Activated CD4-positive, alpha-beta T cell treated with anti-CD3 and anti-CD28 coated beads, Interleukin-2, amount 50 U/mL, for 48 hours (primary cell): Measurements from ENCODE around the gene CCDC188.

Source experiments
- DNase-seq, 2 experiments: peaks; one replicate each; pipeline ENCODE4 v3.0.0-alpha.2; 2020

The CCDC188 gene

DNA sequence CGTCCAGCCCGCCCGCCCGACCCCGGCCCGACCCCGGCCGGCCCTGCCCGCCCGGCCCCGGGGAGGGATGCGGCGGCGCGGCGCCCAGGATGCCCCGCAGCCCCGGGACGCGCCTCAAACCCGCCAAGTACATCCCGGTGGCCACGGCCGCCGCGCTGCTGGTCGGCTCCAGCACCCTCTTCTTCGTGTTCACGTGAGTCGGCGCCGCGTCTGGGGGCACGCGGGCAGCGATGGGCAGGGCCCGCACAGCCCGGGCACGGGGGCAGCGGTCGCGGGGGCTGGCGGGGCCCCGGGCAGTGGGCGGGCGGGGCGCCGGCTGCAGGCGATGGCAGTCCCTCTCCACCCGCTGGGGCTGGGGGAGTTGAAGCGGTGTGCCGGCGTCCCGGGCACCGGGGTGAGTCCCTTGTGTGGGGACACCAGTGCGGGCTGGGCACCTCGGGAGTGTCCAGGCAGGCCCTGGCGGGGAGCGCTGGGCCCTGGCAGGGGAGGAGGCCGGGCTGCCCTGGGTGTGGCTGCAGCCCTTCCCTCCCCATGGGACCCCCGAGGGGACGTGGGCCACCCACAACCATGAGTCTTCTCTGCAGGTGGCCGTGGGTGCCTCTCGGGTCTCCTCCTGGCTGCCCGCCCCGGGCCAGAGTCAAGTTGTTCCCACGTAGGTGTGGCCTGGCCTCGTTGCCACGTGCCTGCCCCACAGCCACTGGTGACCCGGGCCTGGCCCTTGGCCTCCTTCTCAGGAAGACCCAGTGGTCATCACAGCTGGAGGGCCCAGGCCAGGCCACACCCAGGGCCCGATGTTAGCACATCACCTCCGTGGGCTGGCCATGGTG is 18.8 kb downstream of the CCDC188 start:
- no peak for DNase-seq

DNA sequence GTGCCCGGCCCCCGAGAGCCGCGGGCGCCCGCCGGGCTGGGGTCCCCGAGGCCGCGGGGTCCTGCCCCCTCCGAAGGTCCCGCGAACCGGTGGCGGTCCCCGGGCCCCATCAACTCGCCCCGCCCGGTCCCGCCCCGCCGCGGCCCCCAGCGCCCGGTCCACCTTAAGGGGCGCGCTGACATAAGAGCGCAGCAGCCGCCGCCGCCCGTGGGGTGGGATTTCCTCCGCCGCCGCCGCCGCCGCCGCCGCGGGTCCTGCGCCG is 19.3 kb downstream of the CCDC188 start, which contains the start of gene ZDHHC8:
TSS of gene ZDHHC8 (plus strand) at position 208 of the 262 bp plus-strand sequence. CDS start 144 bp downstream, outside the sequence.
- DNase-seq: peak; percentile 46

DNA sequence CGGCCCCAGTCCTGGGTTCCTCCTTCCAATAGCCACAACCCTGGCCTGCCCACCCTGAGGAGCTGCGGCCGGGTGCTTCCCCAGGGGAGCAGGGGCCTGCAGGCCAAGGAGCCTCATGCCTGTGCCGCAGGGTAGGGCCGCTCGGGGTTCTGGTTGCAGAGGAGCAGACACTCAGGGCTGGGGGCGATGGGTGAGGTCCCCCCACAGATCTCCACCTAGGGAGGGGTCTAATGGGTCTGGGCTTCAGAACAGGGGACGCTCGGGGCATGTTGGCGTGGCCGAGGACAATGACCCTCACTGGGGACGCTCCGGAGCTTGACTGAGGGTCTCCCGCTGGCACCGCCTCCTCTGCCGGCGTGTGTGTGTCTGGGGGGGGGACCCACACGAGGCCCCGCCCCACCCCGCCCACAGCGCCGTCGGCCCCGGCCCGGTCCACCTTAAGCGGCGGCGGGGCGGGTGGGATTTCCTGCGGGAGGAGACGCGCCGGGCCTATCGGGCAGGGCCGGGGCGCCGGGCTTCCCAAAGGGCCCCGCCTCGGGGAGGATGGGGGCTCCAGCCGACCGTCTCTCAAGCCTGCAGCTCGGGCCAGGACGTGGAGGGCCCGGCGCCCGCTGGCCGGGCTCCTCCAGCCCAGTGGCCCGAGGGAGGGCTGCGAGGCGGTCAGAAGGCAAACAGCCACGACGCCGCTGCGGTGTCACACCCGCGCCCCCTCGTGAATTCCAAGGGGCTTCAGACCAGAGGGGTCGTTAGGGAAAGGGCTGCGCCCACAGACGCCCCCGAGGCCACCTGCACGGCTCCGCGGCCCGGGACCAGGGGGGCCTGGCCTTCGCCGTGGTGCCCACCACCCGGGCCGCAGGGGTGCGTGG is 19.9 kb downstream of the CCDC188 start:
- peak; percentile 80 to 81 for DNase-seq

DNA sequence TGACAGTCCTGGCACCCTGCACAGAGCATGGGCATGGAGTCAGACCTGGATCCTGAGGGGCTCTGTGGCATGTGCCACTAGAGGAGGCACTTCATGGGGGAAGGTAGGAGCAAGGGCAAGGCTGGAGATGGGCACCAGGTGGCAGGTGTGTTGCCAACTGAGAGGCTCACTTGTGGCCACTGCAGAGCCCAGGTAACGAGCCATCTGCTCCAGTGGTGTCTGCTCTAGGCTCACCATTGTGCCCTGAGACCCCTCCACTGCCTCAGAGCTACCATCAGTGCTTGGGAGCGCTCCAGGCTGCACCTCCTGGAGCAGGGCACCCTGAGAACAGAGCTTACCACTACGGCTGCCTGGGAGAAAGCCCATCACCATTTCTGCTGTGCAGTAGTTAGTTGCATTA is 20.5 kb downstream of the CCDC188 start:
- DNase-seq: no peak

DNA sequence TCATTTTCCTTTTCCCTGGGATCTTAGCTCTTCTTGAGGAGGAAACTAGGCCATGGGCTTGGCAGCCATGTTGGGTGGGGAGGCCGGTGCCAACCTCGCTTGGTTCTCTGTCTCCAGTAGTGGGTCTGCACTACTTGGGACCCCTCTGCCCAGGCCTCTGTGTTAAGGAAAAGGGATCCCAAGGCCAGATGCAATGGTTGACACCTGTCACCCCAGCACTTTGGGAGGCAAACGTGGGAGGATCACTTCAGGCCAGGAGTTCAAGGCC is 21.2 kb downstream of the CCDC188 start:
- no peak for DNase-seq

DNA sequence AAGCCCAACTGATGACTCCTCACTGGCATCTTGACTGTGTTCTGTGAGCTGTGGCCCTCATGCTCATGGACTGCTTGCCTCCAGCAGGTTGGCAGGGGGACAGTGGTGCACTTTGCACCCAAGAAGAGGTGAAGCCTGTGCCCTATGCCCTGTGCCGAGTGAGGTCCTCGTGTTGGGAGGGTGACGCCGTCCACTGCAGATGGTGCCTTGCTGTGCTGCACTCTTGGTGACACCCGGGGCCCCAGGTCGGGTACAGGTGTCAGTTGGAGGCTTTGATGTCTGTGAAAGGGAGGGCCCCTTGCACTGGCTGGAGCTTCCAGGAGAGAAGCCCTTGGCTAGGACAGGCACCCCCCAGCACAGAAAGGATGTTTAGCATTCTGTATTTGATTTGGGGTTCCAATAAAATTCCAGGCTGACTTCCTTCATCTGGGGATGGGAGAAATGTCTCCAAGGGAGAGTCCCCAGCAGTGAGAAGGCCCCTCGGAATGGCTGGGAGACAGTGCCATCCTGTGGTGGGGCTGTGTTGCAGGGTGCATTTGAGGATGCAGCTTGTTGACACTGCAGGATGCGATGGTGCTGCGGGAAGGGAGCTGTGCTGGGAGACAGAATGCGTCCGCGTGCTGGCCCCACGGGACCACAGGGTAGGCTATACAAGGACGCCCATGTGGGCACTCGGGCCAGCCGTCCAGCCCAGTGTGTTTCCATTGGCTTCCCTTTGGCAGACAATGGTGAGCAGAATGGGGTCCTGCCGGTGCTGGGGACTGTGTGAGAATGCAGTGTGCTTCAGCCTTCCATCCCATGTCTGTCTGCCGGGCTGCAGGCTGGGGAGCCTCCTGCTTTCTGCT is 21.7 kb downstream of the CCDC188 start:
- DNase-seq: peak; percentile 63 to 68

DNA sequence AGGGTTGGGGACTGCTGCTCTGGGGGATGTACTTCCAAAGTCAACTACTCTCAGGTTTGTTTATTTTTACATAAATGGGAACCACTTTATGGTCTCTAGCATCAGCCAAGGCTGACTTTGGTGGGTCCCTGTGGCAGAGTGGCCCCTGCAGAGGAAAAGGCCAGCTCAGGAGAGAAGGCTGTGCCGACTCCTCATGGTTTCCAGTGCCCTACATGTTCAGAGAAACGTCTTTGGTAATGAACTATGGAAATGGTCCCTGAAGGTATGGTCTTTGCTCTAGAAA is 22.3 kb downstream of the CCDC188 start:
- DNase-seq: no peak

DNA sequence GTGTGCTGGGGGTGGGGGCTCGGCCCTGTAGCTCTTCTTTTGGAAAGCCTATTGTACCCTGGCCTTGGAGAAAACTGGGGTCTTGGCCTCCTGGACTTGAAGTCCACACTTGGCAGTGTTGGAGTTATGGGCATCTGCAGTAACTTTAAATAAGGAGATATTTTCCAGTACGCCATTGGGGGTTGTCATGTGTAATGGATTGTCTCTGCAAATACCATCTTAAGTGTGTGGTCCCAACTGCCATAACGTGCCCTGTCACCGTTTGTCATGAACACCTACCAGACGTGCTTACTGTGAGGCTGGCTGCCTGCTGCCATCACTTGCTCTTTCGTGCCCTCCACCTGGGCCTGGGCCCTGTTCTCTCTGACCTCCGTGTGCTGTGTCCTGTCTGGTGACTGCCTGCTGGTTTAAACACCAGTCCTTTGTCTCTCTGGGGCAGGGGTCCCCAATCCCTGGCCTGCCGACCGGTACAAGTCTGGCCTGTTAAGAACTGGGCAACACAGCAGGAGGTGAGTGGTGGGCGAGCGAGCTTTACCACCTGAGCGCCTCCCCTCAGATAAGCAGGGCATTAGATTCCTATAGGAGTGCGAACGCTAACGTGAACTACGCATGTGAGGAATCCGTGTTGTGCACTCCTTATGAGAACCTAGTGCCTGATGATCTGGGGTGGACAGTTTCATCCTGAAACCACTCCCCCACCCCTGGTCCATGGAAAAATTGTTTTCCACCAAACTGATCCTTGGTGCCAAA is 22.8 kb downstream of the CCDC188 start:
- no peak for DNase-seq

DNA sequence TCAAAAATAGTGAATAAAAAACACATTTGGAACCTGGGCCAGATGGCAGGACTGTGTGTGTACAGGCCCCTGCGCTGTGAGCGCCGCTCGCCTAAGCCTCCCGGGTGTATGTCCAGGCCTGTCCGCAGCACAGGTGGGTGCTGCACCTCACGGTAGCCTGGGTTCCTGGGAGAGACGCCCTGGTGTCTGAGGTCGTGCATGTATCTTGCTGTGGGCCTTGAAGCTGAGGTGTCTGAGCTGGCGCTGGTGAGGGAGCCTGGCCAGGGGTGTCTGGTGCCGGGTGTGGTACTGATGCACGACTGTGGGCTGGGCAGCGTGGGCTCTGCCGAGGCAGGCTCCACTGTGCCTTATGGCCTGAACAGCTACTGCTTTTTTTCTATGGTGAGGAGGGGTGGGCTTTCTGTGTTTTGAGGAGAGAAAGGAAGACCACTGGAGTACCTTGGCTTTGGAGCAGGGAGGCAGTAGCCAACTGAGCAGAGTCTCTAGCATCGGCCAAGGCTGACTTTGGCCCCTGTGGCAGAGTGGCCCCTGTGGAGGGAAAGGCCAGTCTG is 23.5 kb downstream of the CCDC188 start:
- no peak for DNase-seq

DNA sequence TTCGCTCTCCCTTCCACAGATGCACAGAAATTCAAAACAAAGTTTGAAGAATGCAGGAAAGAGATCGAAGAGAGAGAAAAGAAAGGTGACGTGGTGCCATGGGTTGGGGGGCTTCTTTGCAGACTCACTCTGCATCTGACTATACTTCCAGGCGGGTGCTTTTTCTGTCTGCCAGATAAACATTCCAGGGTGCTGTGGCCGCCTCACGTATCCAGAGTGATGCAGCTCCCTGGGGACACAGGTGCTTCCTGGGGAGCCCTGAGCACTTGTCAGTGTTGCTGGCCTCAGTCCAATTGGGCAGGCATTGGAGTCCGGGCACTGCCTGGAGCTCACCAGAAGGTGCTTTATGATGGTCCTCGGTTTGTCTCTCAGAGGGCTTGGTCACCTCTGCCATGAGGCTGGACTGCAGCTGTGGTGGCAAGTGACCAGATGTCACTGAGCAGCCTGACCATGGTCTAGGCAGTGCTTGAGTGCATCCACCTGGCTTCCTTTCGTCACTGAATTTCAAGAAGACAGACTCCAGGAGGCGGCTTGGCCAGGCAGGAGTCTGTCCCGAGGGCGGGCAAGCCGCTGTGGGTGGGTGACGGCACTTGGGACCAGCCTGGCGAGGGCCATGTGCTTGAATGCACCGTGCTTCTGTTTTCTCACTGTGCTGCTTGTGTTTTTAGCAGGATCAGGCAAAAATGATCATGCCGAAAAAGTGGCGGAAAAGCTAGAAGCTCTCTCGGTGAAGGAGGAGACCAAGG is 24.4 kb downstream of the CCDC188 start:
- no peak for DNase-seq

DNA sequence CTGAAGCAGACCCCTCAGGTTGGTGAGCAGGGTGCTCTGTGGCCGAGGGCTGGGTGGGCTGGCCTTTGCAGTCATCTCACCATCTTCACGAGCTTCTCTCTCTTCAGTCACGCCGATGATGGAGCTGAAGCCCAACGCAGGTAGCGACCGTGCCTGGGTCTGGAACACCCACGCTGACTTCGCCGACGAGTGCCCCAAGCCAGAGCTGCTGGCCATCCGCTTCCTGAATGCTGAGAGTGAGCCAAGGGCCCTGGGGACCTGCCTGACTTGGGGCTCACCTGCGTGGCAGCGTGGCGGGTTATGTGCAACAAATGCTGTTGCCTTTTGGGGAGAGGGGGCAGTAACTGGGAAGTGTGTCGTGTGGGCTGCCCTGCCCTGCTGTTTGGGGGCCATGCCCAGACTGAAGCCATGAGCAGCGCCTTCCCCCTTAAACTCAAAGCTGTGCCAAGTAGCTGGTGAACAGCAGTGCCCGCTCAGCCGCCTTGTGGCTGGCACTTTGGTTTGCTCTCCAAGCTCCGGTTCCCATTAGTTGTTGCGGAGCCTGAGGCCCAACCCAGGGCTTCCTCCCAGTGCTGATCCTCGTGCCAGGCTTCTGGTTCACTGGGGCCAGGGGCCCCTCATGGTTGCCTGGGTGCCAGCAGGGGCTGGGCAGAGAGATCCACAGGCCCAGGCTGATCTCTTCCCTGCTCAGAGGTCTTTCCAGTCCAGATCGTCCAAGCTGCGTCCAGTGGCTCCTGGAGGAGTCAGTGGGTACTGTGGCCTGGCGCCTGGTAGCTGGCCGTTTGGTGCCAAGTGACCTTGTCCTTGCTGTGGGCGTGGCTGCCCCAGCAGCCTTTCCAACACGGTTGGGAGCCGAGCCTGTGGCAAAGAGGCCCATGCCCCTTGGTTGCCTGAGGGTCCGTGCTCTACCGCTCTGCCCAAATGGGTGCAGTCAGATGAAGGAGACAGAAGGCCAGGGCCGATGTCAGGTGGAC is 25.4 kb downstream of the CCDC188 start:
- no peak for DNase-seq

DNA sequence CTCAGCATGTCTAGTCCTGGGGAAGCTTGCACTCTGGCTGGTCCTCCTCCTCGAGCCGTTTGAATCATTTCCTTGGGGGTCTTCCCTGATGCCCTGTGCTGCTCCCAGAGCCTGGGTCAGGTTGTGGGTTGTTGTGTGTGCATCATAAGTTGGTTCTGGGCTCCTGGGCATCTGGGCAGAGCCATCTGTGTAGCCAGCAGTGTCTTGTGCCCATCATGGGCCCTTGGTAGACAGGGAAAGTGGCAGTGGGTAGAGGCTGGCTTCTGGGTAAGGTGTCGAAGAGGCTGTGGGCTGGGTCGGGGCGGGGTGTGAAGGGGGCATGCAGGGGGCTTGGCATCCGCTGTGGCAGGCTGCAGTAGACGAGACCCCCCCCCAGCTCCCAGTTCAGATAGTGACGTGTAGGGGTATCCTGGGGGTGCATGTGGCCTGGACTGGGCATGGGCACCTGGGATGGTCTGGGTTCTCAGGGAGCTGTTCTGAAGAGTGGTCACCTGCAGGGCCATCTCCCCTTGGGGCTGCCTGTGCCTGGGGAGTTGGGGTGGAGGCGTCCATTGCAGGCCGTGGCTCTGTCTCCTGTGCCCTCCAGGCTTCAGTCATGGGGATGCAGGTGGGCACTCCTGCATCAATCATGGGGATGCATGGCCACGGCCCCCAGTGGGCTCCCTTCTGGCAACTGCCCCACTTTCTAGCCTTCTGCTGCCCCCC is 26.6 kb downstream of the CCDC188 start:
- no peak for DNase-seq

DNA sequence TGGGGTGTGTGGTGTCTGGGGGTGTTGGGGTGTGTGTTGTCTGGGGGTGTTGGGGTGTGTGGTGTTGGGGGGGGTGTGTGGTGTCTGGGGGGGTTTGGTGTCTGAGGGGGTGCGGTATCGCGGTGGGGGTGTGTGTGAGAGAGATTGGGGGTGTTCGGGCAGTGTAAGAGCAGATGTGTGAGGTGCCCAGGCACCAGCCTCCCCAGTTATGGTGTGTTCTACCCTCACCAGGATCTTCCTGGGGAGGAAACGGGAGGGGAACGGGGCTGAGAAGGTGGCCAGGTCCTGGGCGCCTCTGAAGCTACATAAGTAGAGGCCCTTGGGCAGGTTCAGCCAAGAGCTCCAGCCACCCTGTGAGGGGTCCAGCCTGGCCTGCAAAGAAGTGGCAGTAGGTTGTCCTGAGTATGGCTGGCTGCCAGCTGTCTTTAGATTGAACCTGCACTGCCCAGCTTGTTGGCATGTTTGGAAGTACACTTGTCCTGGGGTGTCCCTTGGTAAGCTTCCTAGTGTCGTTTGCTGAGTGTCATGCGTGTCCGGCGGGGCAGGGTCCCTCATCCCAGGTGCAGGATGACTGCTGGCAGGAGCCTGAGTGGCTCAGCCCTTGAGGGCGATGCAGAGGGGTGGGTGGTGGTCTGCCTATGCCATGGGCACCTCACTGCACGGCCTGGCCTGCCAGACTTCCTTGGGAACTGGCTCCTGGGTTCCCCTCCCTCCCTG is 27.3 kb downstream of the CCDC188 start:
- no peak for DNase-seq

DNA sequence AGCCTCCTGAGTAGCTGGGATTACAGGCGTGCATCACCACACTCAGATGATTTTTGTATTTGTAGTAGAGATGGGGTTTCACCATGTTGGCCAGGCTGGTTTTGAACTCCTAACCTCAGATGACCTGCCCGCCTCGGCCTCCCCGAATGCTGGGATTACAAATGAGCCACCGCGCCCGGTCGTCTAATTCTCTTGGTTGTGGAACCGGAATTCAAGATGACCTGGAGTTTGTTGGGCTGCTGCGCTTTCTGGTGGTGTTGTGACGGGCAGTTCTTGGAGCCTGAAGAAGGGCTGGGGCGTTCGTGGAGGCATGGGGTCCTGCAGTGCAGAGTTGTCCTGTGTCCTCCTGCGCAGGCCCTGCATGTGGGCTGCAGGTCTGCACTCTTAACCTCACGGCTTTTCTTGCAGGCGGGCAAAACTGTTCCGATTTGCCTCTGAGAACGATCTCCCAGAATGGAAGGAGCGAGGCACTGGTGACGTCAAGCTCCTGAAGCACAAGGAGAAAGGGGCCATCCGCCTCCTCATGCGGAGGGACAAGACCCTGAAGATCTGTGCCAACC is 28.9 kb downstream of the CCDC188 start:
- DNase-seq: no peak

DNA sequence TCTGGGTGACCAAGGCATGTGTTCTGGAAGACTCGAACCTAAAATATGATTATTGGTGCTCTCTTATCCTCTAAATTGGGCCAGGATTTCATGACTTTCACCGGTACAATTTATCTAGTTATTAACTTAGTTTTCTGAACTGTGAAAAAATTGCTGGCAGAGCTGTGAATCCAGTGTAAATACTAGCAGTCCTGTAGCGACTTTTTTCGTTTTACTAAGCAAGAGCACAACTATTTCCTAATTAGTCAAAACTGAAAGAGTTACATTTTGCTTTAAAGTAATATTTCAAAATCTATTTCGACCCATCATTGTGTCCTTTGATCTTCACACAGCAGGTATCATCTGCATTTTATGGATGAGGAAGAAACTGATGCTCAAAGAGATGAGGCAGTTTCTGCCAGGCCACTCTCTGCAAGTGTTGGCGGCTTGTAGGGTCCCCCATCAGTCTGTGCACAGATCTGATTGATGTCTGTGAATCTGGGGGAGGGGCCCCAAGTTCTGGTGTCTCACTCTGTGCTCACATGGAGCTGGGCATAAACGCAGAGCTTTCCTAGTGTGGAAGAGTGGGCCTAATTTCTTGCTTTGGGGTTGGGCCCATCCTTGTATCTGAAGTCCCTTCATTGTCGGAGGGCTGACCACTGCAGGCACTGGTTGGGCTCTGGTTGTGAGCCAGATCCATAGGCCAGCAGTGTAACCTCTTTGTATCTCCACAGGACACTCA is 32.4 kb downstream of the CCDC188 start:
- no peak for DNase-seq

DNA sequence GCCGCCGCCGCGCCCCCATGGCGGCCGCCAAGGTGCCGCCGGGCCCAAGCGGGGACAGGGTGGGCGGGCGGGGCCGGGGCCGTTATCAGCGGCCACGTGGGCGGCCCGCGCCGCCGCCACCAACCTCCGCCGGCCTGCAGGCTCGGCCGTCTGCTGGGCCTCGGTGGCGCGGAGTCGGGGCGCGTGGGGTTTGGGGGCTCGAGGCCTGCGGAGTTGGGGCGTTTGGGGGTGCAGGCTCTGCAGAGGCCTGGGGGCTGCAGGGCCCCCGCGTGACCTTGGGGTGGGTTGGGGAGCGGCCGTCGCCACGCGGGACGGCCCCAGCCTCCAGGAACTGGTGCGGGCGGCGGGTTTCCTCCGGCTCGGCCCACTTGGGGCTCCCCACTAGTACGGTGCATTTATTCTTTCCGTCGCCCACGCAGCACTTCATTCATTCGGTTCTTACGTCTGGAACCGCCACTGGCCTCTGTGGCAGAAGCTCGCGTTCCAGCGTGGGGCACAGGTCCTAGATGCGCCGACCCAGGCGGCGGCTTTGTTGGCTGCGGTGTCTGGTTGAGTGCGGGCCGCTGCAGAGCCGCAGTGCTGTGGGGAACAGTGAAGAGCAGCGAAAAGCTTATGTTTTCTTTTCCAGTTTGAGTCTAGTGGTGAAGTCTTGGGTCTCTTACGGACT is 33.1 kb downstream of the CCDC188 start:
- DNase-seq: peak; percentile 83 to 88

DNA sequence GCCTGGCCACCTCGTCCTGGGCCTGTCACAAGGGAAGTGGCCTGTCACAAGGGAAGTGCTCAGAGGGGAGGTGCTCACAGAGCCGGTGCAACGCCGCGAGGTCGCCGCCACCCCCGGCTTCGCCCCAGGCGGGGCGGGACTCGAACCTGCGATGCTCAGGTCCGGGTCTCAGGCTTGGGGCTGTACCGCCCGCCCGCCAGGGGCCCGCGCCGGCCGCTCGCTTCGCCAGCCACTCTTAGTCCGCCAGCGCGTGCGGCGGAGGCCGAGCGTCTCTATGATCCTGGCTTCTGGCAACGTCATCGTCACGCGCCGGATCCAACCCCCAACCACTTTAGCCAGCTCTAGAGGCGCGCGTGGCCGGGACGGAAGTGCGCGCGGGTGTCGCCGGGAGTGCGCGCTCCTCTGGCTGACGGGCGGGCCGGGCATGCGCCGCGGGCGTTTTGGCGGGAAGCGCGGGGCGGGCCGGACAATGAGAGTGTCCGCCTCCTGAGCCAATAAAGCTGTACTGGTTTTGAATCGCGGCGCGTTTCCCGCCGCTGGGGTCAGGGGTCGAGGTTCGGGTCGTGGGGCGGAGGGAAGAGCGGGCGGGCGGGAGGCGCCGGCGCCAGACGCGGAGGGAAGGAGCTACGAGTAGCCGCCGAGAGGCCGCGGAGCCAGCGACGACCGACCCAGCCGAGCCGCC is 33.8 kb downstream of the CCDC188 start, which contains the start of gene TRMT2A:
TSS of gene TRMT2A (minus strand) at position 276 of the 682 bp plus-strand sequence. CDS start 320 bp downstream, outside the sequence.
- peak; percentile 96 to 97 for DNase-seq
